ENCODE measurements around the gene CATSPERE. TPM values are rescaled to one million over a fixed set of nuclear protein-coding genes. Genes with fewer than 3 reads are reported as not detected.

Gene CATSPERE
- total RNA-seq, 2 donors from 2014 or later: 0.50 to 0.62 TPM

DNA sequence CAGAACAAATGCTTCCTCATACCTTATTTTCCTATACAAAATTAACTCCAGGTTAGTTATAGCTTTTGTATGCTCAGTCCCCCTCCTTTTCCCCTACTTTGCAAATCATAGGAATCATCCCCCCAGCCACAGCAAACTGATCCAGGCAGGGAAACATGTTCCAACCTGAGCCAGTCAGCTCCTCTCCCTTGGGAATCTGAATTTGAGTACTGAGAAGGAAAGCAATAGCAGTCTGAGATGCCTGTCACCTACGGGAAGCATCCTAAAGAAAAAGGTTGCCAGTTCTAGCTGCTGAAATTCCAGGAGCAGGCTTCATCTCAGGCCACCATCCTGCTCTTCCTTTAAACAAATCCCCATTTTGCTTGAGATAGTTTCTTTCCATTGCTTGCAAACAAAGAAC, 16.2 kb upstream of the CATSPERE start:
- H3K27ac Mint-ChIP-seq: peak overlapping the region in 1 of 2 donors; percentile 50
- peaks cover 11 to 31% of the 10 kb centered on the region in 2 donors for H3K36me3 Mint-ChIP-seq
- no peak for ATAC-seq
- no peaks in the 10 kb centered on the region for H3K9me3 Mint-ChIP-seq
- no peak for DNase-seq (ENCODE audit: low spot score in 2 of 2)

DNA sequence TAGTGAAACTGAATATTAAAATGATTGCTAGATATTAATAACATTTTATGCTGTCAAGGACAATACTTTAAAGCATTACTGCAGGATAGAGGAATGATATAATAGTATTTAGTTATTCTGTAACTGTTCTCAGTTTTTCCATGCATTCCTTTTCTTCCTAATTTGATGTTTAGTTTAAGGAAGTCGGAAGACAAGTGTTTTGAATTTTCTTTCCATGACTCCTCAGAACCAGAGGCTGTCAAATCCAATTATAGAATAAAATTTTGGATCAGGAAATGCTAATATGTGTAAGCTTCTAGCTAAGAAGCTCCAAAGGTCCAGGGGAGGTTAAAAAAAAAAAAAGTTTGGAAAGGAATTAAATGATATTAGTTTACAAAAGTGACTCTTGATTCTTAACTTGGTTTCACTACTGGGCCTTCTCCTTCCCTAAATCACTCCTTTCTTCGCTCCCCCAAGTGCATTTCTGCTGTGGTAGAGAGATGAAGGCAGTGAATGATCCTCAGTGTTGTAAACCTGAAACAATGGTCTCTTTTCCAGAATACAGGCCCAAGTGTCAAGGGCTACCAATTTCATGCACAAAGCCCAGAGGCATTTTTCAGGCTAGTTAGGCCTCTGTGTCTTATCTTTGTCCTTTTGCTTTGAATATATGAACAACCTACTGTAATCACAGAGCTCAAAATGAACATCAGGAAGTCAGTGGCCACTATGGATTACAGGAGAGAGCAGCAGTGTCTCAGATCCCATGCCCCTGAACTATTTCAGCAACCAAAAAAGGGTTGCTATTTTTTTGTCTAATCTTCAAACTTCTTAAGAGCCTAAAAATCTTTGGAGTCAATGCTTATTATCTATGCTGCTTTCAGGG, 15.5 kb upstream of the CATSPERE start:
- peak overlapping the region; percentile 46 to 65 for H3K27ac Mint-ChIP-seq
- ATAC-seq: no peak
- DNase-seq (ENCODE audit: low spot score in 2 of 2): no peak
- no peaks in the 10 kb centered on the region for H3K9me3 Mint-ChIP-seq
- H3K36me3 Mint-ChIP-seq: peaks cover 18 to 38% of the 10 kb centered on the region in 2 donors

DNA sequence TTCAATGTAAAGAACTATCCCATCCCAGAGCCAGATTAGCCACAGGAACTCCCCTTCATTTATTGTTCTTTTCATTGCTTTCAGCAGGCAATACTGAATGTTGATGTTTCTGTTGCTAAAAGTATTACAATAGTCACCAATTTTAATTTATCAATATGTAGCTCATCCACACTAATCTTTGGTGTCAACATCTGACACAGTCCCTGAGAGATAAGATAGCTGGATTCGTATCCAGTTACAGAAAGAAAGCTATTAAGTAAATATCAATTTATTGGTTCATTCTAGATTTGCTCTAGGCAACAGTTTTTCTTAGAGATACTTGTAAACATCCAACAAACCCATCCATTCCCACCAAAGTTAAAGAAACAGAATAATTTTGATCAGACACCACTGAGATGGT, 14.0 kb upstream of the CATSPERE start:
- H3K36me3 Mint-ChIP-seq: peaks cover 23 to 43% of the 10 kb centered on the region in 2 donors
- ATAC-seq (no peak), DNase-seq (ENCODE audit: low spot score in 2 of 2) (no peak)
- peaks cover 0 to under 1% of the 10 kb centered on the region in 2 donors for H3K9me3 Mint-ChIP-seq
- H3K27ac Mint-ChIP-seq: no peak overlapping the region

- H3K36me3 Mint-ChIP-seq: peaks cover 28 to 48% of the 10 kb centered on the region in 2 donors
- ATAC-seq: no peak
- H3K9me3 Mint-ChIP-seq: peaks cover 0 to 4% of the 10 kb centered on the region in 2 donors
- H3K27ac Mint-ChIP-seq: peak overlapping the region in 1 of 2 donors; percentile 50
- no peak for DNase-seq (ENCODE audit: low spot score in 2 of 2)
These were observed 13.5 kb upstream of the CATSPERE start for GRCh38 chr1:244447552-244447951.

DNA sequence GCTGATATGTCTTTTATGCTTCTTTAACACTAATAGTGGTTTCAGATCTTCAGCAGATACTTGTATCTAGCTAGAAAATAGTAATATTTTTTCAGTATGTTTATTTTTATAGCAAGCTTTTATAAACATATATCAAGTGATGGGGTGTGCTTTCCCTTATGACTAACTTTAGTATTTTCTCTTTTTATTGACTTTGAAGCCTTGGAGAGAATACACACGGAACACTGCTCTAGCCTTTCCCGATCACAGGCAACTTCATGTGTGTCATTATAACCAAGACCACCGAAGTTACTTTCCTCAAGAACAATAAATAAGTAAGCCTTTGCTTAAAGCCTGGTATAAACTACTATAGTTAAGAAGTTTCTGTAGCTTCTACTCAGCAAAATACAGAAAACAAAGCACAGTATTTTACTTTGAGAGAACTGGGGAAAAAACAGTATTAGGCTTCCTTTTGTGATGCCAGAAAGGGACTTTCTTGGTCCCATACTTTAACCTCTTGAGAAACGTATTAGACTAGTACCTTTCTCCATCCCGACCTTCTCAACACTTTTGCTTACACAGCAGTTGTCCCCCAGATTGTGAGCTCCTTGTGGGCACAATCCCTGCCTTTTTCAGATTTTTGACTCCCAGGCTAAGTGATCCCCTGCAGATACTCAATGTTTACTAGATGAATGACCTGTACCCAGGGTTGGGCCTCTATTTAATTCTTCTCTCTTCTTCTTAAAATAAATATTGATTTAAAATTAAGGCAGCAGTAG, 12.6 kb upstream of the CATSPERE start:
- Mint-ChIP-seq H3K36me3 (peaks cover 28 to 48% of the 10 kb centered on the region in 2 donors), H3K9me3 (peaks cover 0 to 4% of the 10 kb centered on the region in 2 donors), H3K27ac (peak overlapping the region in 1 of 2 donors; percentile 68)
- DNase-seq (ENCODE audit: low spot score in 2 of 2) (no peak), ATAC-seq (no peak)

DNA sequence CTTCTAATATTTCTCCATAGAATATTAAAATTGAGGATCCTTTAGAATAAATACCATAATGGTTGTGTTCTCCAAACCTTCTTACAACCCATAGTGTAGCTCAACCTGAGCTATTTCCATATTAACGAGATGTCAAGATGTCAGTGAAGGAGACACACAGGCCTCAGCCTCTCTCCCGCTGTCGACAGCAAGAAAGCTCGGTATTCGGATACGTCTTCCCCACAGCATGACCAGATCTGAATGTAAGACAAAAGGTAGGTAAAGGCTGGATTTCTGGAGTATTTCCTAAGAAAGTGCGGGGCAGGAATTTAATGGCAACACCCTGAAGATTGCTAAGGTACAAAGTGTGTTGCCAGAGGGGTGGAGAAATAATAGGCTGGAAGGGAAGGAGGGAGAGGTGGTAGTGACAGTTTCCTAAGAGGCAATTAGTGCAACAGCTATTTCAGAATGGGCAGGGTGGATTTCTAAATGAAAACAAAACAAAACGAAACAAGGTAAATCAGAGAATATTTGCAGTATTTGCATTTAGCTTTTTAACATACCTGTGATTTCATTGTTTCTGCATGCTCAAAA, 11.1 kb upstream of the CATSPERE start:
- no peak for DNase-seq (ENCODE audit: low spot score in 2 of 2)
- ATAC-seq: no peak
- H3K27ac Mint-ChIP-seq: peak overlapping the region; percentile 91 to 99
- peaks cover 0 to 4% of the 10 kb centered on the region in 2 donors for H3K9me3 Mint-ChIP-seq
- peaks cover 25 to 59% of the 10 kb centered on the region in 2 donors for H3K36me3 Mint-ChIP-seq

DNA sequence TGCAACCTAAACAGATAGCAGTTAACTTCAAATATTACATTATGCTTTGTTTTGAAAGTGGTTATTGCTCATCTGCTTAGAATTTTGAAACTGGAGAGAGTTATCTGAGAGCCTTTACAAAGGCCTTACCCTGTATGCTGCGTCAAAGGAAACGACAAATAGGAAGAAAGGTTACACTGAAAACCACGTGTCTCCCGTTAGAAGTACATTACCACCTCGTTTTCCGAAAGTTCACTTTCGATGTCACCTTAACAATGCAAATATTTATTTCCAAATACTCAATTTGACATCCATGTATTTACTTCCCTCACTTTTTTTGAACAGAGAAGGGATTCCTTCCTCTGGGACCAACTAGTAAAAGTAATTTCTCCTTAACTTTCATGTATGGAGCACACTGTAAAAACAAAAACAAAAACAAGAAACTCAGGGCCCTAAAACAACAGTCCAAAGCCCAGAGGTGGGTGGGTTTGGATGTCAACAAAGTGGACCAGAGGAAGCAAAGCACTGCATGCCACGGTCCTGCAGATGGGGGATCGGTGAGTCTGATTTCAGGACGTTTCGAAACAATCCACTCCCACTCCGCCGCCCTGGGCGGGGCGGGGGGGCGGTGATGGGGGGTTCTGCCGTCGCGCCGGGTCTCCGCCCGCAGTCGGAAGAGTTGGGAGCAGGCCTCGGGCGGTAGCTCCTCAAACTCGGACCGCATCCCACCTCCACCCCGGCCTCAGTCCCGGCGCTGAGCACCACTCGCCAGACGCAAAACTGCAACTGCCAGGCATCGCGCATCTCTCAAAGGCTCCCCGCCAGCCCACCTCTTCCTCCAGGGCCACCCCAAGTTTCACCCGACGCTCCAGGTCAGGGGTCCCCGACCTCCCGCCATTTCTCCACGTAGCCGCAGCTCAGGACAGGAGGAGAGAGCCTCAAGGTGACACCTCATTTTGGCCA, 10.2 kb upstream of the CATSPERE start:
- Mint-ChIP-seq H3K27ac (peak overlapping the region; percentile 91 to 99), H3K9me3 (peaks cover 0 to 4% of the 10 kb centered on the region in 2 donors), H3K36me3 (peaks cover 24 to 52% of the 10 kb centered on the region in 2 donors)
- DNase-seq (ENCODE audit: low spot score in 2 of 2) (peak; percentile 62 to 72), ATAC-seq (peak; percentile 7 to 23)

DNA sequence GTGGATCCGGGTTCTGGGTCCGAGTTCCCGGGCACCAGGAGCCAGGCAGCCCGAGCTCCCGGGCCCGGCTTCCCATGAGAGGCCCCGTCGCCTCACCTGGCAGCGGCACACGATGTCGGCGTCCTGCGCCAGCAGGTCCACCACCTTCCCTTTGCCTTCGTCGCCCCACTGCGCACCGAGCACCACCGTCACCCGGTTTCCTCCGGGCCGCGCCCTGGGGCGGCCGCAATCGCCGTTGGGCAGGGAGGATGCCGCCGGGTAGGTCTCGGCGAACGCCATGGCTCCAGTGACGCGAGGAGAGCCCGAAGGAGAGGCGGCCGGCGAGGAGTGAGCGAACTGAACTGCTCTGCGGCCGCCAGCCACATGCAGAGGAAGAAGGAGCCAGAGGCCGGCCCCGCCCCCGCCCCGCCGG, 9.5 kb upstream of the CATSPERE start, which contains the start of gene ADSS2:
Gene ADSS2, minus strand, starts transcription at position 371 of the 412 bp plus-strand sequence. Its CDS starts 92 bp downstream, at position 279.
- H3K27ac Mint-ChIP-seq: peak within 1 kb of the TSS; percentile 91 to 99
- peaks cover 24 to 49% of the 10 kb centered on the region in 2 donors for H3K36me3 Mint-ChIP-seq
- DNase-seq (ENCODE audit: low spot score in 2 of 2) (no peak), ATAC-seq (no peak)
- peaks cover 0 to 4% of the 10 kb centered on the region in 2 donors for H3K9me3 Mint-ChIP-seq

DNA sequence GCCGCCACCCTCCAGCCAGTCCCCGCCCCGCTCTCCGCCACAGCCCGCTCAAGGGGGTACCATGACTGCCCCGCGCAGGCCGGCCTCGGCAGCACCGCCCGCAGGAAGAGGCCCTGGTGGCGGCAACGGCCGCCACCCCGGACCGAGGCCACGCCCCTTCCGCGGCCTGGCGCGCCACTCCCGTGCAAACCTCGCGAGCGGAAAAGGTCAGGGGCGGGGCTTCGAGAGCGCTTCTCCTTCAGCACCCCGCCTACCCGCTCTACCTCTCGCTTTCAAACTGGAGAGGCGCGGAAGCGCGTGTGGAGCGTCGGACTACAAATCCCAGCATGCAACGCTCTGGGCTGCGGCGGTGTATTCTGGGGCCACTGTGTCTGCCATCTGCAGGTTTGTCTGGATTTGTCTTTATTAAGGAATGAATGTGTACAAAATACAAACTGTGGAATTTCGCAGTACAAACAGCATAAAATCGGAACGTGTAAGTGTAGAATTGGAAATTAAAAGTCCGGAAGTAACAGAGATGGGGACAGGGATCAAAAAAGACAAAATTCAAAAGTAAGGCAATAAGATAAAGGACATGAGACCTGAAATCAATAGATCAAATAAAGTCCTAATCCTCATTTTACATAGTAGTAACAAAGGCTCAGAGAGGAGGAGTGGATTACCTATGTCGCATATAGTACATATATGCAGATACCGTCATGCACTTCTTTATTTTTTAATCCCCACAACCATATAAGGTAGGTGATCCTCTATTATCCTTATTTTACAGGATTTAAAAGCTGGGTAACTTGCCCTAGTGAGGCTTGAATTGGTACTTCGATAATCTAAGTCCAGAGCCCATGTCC, 8.9 kb upstream of the CATSPERE start:
- H3K36me3 Mint-ChIP-seq: peaks cover 24 to 55% of the 10 kb centered on the region in 2 donors
- ATAC-seq (peak; percentile 93 to 94), DNase-seq (ENCODE audit: low spot score in 2 of 2) (peak; percentile 97 to 99)
- H3K27ac Mint-ChIP-seq: peak overlapping the region; percentile 89 to 91
- H3K9me3 Mint-ChIP-seq: peaks cover 0 to 6% of the 10 kb centered on the region in 2 donors

- ATAC-seq (no peak), DNase-seq (ENCODE audit: low spot score in 2 of 2) (no peak)
- peaks cover 22 to 55% of the 10 kb centered on the region in 2 donors for H3K36me3 Mint-ChIP-seq
- H3K27ac Mint-ChIP-seq: no peak overlapping the region
- peaks cover 0 to 9% of the 10 kb centered on the region in 2 donors for H3K9me3 Mint-ChIP-seq
These were observed 6.7 kb upstream of the CATSPERE start for GRCh38 chr1:244454412-244454811.

GRCh38 chr1:244456586-244456985, 4.5 kb upstream of the CATSPERE start:
- DNase-seq (ENCODE audit: low spot score in 2 of 2) (no peak), ATAC-seq (no peak)
- no peak overlapping the region for H3K27ac Mint-ChIP-seq
- H3K9me3 Mint-ChIP-seq: peaks cover 7 to 16% of the 10 kb centered on the region in 2 donors
- peaks cover 19 to 54% of the 10 kb centered on the region in 2 donors for H3K36me3 Mint-ChIP-seq

DNA sequence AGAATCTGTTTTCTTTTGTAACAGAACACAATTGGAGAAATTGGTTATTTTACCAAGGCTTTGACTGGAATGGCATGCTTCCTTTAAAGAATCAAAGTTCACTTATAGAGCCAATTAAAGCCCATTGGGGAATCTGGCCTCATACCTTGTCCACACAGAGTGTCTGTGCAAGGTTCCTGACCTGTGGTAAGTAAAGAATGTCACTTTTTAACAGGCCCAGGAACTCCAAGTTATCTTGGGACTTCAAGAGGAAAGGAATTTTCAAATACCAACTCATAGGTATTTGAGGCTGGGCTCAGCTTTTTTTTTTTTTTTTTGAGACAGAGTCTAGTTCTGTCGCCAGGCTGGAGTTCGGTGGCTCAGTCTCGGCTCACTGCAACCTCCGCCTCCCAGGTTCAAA, 2.3 kb upstream of the CATSPERE start:
- no peak for DNase-seq (ENCODE audit: low spot score in 2 of 2)
- Mint-ChIP-seq H3K27ac (no peak overlapping the region), H3K36me3 (peaks cover 13 to 46% of the 10 kb centered on the region in 2 donors), H3K9me3 (peaks cover 7 to 12% of the 10 kb centered on the region in 2 donors)
- ATAC-seq: no peak

- Mint-ChIP-seq H3K27ac (peak overlapping the region; percentile 36 to 82), H3K36me3 (peaks cover 13 to 32% of the 10 kb centered on the region in 2 donors), H3K9me3 (peaks cover 7 to 12% of the 10 kb centered on the region in 2 donors)
- no peak for ATAC-seq
- DNase-seq (ENCODE audit: low spot score in 2 of 2): no peak
These were observed 876 bp upstream of the CATSPERE start for GRCh38 chr1:244460197-244460596.

- no peak for DNase-seq (ENCODE audit: low spot score in 2 of 2)
- Mint-ChIP-seq H3K27ac (no peak overlapping the region), H3K36me3 (no peaks in the 10 kb centered on the region), H3K9me3 (no peaks in the 10 kb centered on the region)
- no peak for ATAC-seq
These were observed 5.7 kb downstream of the CATSPERE start for GRCh38 chr1:244466724-244467123.

DNA sequence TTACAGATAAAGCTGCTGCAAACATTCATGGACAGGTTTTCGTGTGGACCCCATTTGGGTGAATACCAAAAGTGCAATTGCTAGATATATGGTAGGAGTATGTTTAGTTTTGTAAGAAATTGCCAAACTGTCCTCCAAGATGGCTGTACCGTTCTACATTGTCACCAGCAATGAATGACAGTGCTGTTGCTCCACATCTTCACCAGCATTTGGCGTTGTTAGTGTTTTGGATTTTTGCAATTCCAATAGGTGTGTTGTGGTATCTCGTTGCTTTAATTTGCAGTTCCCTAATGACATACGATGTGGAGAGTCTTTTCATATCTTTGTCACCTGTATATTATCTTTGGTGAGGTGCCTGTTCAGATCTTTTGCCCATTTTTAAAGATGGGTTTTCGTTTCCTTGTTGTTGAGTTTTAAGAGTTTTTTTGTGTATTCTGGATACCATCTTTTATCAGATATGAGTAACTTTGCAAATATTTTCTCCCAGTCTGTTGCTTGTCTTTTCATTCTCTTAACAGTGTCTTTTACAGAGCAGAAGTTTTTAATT, 12.1 kb downstream of the CATSPERE start:
- Mint-ChIP-seq H3K27ac (no peak overlapping the region), H3K9me3 (no peaks in the 10 kb centered on the region), H3K36me3 (peaks cover 0 to 5% of the 10 kb centered on the region in 2 donors)
- DNase-seq (ENCODE audit: low spot score in 2 of 2) (no peak), ATAC-seq (no peak)

Measured in activated naive CD4-positive, alpha-beta T cell treated with anti-CD3 and anti-CD28 coated beads, Interleukin-2, amount 50 U/mL, for 72 hours (primary cell).